A549 (cell line): ENCODE results near the gene MCTP2. TPM values are rescaled to one million over a fixed set of nuclear protein-coding genes. Genes with fewer than 3 reads are reported as not detected.

Experiments
- ATAC-seq, 2 experiments: fragments of 200-7000 bp in 1 of 2; fragments of >200 bp in 1 of 2; cut with Nextera tagmentation in 1 of 2; cut with Tn5 transposase in 1 of 2; 3 replicates each; pipeline versions ENCODE4 v1.8.0 to v1.9.1; 2018 to 2020; ENCODE audit warnings: mild to moderate bottlenecking in 1 of 2, moderate library complexity in 1 of 2
- CTCF ChIA-PET: fragments of 300-600 bp; sonication (Branson Sonifier 250); formaldehyde crosslinking; extraction: SDS; loops from one replicate; lab custom pipeline; 2021; ENCODE audit warnings: antibody characterized with exemption, inconsistent platforms; lab: Yijun Ruan, JAX
- POLR2A ChIA-PET: fragments of 350-600 bp; formaldehyde crosslinking; extraction: SDS; loops from one replicate; lab custom pipeline; 2021; ENCODE audit warnings: antibody characterized with exemption, inconsistent platforms; lab: Yijun Ruan, JAX
- DNase-seq, 2 experiments: peaks; one replicate each; pipeline versions ENCODE4 v3.0.0 to v3.0.0-alpha.2; 2011 to 2016; ENCODE audit warnings: low read depth in 1 of 2, low spot score in 1 of 2
- FAIRE-seq: peaks from 2 replicates; lab custom pipeline; 2011; peaks lifted over from hg19 to GRCh38; lab: Jason Lieb, UNC
- H3K27ac ChIP-seq, 2 experiments: fragments of >200 bp; sonication (Bioruptor Twin); formaldehyde crosslinking; 3 replicates each; pipeline ENCODE4 v1.5.1; 2016 to 2017
- H3K4me1 ChIP-seq: fragments of >200 bp; sonication (Bioruptor Twin); formaldehyde crosslinking; 3 replicates; pipeline ENCODE4 v1.6.1; 2016
- H3K4me2 ChIP-seq: fragments of >200 bp; sonication (Bioruptor Twin); formaldehyde crosslinking; 3 replicates; pipeline ENCODE4 v1.6.1; 2016
- H3K4me3 ChIP-seq: fragments of >200 bp; sonication (Bioruptor Twin); formaldehyde crosslinking; 3 replicates; pipeline ENCODE4 v1.5.1; 2016
- H3K9me3 ChIP-seq: fragments of >200 bp; sonication (Bioruptor Twin); formaldehyde crosslinking; 3 replicates; pipeline ENCODE4 v1.6.1; 2016
- BHLHE40 ChIP-seq: IDR thresholded peaks from 2 replicates; pipeline ENCODE4 v1.6.1; 2012; ENCODE audit warnings: low read depth, low read length, inconsistent platforms
- CBX2 ChIP-seq: fragments of 200-600 bp; sonication (generic); IDR thresholded peaks from 2 replicates; pipeline ENCODE4 v1.6.1; 2016; ENCODE audit warnings: low read depth, mild to moderate bottlenecking, borderline replicate concordance
- CEBPB ChIP-seq, 2 experiments: fragments of >200 bp in 1 of 2; sonication (Bioruptor Twin) in 1 of 2; formaldehyde crosslinking in 1 of 2; IDR thresholded peaks; 2 replicates each; pipeline ENCODE4 v1.6.1; 2012 to 2016
- CHD2 ChIP-seq: fragments of 150-350 bp; IDR thresholded peaks from 2 replicates; pipeline ENCODE4 v1.6.1; 2014; ENCODE audit warnings: low read length; ENCODE audit not compliant: partially characterized antibody
- EP300 ChIP-seq, 2 experiments: fragments of >200 bp; sonication (Bioruptor Twin); formaldehyde crosslinking; IDR thresholded peaks; 2 replicates in 1 of 2; 3 replicates in 1 of 2; pipeline ENCODE4 v1.6.1; 2016 to 2017
- FOXS1 ChIP-seq: fragments of 250-450 bp; sonication (Bioruptor Pico); IDR thresholded peaks from 2 replicates; pipeline ENCODE4 v1.5.0; 2020; ENCODE audit warnings: mild to moderate bottlenecking, moderate library complexity
- HEYL ChIP-seq: fragments of 250-450 bp; sonication (Bioruptor Pico); IDR thresholded peaks from 2 replicates; pipeline ENCODE4 v1.8.0; 2021; ENCODE audit warnings: mild to moderate bottlenecking, moderate library complexity
- HOXB13 ChIP-seq: fragments of 250-450 bp; sonication (Bioruptor Pico); IDR thresholded peaks from 2 replicates; pipeline ENCODE4 v1.5.0; 2020; ENCODE audit warnings: low read depth, mild to moderate bottlenecking, moderate library complexity
- JUN ChIP-seq, 2 experiments: fragments of >200 bp; sonication (Bioruptor Twin); formaldehyde crosslinking; IDR thresholded peaks; 2 replicates in 1 of 2; 3 replicates in 1 of 2; pipeline ENCODE4 v1.6.1; 2016 to 2017
- JUNB ChIP-seq: fragments of >200 bp; sonication (Bioruptor Twin); formaldehyde crosslinking; IDR thresholded peaks from 2 replicates; pipeline ENCODE4 v1.6.1; 2016
- MYC ChIP-seq: IDR thresholded peaks from 2 replicates; pipeline ENCODE4 v1.6.1; 2012; ENCODE audit warnings: mild to moderate bottlenecking, inconsistent platforms, low read length, improper control_type of control experiment, borderline replicate concordance
- NFE2L2 ChIP-seq: fragments of 150-350 bp; conservative IDR thresholded peaks from 2 replicates; pipeline ENCODE4 v1.6.1; 2014; ENCODE audit warnings: low read length
- NPAS2 ChIP-seq: fragments of 250-450 bp; sonication (Bioruptor Pico); IDR thresholded peaks from 2 replicates; pipeline ENCODE4 v1.8.0; 2022; ENCODE audit warnings: mild to moderate bottlenecking, moderate library complexity, borderline replicate concordance
- SREBF2 ChIP-seq: fragments of 450-650 bp; IDR thresholded peaks from 2 replicates; pipeline ENCODE4 v1.6.1; 2014; ENCODE audit warnings: mild to moderate bottlenecking, moderate library complexity
- TP53 ChIP-seq: fragments of 250-450 bp; sonication (Bioruptor Pico); IDR thresholded peaks from 2 replicates; pipeline ENCODE4 v1.5.0; 2021; ENCODE audit warnings: mild to moderate bottlenecking, moderate library complexity
- ZC3H11A ChIP-seq: fragments of 450-650 bp; IDR thresholded peaks from 2 replicates; pipeline ENCODE4 v1.6.1; 2014; ENCODE audit warnings: antibody characterized with exemption, mild to moderate bottlenecking
- ZSCAN20 ChIP-seq: fragments of 250-450 bp; sonication (Bioruptor Pico); IDR thresholded peaks from 2 replicates; pipeline ENCODE4 v1.8.0; 2022; ENCODE audit warnings: mild to moderate bottlenecking, moderate library complexity
- WGBS: methylation state at CpG from one replicate; pipeline ENCODE4 v1.1.6; 2017; ENCODE audit errors: missing lambda C conversion rate; 5-methylcytosine and 5-hydroxymethylcytosine counted together
- polyA plus RNA-seq, 4 experiments: library from polyadenylated mRNA; depleted of rRNA in 3 of 4; stranded (reverse); fragments of >200 nt; fragmentation: RNase III in 1 of 4; extraction: RNeasy Plus Mini Kit Qiagen cat#74134 plus additional on column Dnase treatment in 1 of 4; gene quantifications; 2 replicates in 3 of 4; 3 replicates in 1 of 4; pipeline ENCODE4 v1.2.3, GENCODE V29; 2011 to 2017
- TF ChIP-seq, protein P1 (sequence below): IDR thresholded peaks from 2 replicates; pipeline ENCODE4 v1.6.1; 2012; ENCODE audit warnings: low read depth, borderline replicate concordance
- TF ChIP-seq, protein P2 (sequence below): fragments of 150-350 bp; IDR thresholded peaks from 2 replicates; pipeline ENCODE4 v1.6.1; 2014; ENCODE audit warnings: low read depth, mild to moderate bottlenecking, low read length
- TF ChIP-seq, protein P3 (sequence below): fragments of >200 bp; sonication (Bioruptor Twin); formaldehyde crosslinking; IDR thresholded peaks from 2 replicates; pipeline ENCODE4 v1.6.1; 2016
- TF ChIP-seq, protein P4 (sequence below): fragments of 250-450 bp; sonication (Bioruptor Pico); IDR thresholded peaks from 2 replicates; pipeline ENCODE4 v1.5.0; 2020; ENCODE audit warnings: low read depth, mild to moderate bottlenecking, moderate library complexity

Gene MCTP2
- polyA plus RNA-seq, 2 of the 4 experiments (the other 2 are of a cell fraction): not detected

DNA sequence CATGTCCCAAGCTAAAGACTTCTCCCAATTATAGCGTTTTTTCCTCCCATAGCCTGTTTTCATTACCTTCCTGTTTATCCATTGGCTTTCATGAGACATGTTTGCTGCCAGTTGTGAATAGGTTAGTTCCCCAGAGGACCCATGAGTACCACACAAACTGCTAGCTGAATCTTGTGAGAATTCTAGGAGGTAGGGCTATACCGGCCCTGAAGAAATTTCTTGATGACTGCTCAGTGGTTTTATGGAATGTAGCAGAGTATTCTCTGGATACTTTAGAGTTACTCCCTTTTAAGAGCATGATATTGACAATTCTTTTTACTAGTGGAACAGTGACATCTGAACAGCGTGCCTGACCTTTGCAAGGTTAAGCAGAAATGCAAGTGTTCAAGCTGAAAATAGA is 210.4 kb downstream of the MCTP2 start:
- Histone ChIP-seq H3K4me1 (no peaks in the 10 kb centered on the region), H3K4me3 (no peak overlapping the region), H3K4me2 (no peak overlapping the region), H3K9me3 (no peaks in the 10 kb centered on the region; the same call in 2 of the 3 replicates), H3K27ac (no peak overlapping the region)
- ATAC-seq: no peak
- ChIA-PET CTCF (no interaction called here), POLR2A (no interaction called here)
- 8% methylated on average over 3 of the region's 3 CpGs for WGBS
- FAIRE-seq: peak; percentile 39
- DNase-seq: no peak
- no peak for TF ChIP-seq JUN (IDR thresholded peaks at IDR 0.05)
- no peak for TF ChIP-seq NPAS2 (CRISPR knock-in tag)
- TF ChIP-seq MYC: no peak
- TF ChIP-seq NFE2L2: no peak
- no peak for TF ChIP-seq CHD2
- no peak for TF ChIP-seq JUNB
- no peak for TF ChIP-seq CEBPB (IDR thresholded peaks at IDR 0.05)
- no peak for TF ChIP-seq TP53 (CRISPR knock-in tag)
- no peak for TF ChIP-seq HOXB13 (CRISPR knock-in tag)
- TF ChIP-seq CBX2: no peak
- TF ChIP-seq BHLHE40: no peak
- TF ChIP-seq SREBF2: no peak
- TF ChIP-seq, protein P1, sequence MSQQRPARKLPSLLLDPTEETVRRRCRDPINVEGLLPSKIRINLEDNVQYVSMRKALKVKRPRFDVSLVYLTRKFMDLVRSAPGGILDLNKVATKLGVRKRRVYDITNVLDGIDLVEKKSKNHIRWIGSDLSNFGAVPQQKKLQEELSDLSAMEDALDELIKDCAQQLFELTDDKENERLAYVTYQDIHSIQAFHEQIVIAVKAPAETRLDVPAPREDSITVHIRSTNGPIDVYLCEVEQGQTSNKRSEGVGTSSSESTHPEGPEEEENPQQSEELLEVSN: no peak
- no peak for TF ChIP-seq HEYL (CRISPR knock-in tag)

DNA sequence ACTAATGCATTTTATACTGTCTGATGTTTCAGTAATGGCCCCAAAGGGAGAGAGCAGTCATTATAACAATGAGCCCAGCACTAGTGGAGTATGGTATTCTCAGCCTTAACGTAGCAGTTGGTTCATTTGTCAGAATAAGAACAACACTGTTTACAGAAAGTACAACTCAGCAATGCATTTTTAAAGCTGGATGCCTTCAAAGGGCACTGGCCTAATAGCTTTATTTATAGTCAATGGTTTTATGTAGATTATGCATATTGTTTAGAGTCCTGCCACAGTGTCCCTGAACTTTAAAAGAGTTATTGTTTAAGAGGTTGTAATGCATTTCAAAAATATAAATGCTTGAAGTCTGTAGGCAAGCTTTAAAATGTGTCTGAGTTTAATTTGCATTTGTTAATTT is 211.1 kb downstream of the MCTP2 start:
- no peak for FAIRE-seq
- Histone ChIP-seq H3K4me1 (no peaks in the 10 kb centered on the region), H3K4me3 (no peak overlapping the region), H3K4me2 (no peak overlapping the region), H3K9me3 (no peaks in the 10 kb centered on the region; the same call in 2 of the 3 replicates), H3K27ac (no peak overlapping the region)
- CTCF ChIA-PET: interaction anchor here (0.6 kb wide), 1 partner anchor 1338 kb away, joined by 3 read pairs; no protein-coding TSS in a partner anchor
- no peak for ATAC-seq
- TF ChIP-seq, protein P2, sequence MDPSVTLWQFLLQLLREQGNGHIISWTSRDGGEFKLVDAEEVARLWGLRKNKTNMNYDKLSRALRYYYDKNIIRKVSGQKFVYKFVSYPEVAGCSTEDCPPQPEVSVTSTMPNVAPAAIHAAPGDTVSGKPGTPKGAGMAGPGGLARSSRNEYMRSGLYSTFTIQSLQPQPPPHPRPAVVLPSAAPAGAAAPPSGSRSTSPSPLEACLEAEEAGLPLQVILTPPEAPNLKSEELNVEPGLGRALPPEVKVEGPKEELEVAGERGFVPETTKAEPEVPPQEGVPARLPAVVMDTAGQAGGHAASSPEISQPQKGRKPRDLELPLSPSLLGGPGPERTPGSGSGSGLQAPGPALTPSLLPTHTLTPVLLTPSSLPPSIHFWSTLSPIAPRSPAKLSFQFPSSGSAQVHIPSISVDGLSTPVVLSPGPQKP: no peak
- TF ChIP-seq ZC3H11A (no peak), HEYL (CRISPR knock-in tag) (no peak), CHD2 (no peak), EP300 (IDR thresholded peaks at IDR 0.05) (no peak), BHLHE40 (no peak), JUN (IDR thresholded peaks at IDR 0.05) (no peak), ZSCAN20 (CRISPR knock-in tag) (no peak), HOXB13 (CRISPR knock-in tag) (no peak), FOXS1 (CRISPR knock-in tag) (no peak)
- TF ChIP-seq, protein P3, sequence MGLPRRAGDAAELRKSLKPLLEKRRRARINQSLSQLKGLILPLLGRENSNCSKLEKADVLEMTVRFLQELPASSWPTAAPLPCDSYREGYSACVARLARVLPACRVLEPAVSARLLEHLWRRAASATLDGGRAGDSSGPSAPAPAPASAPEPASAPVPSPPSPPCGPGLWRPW: no peak
- TF ChIP-seq, protein P4, sequence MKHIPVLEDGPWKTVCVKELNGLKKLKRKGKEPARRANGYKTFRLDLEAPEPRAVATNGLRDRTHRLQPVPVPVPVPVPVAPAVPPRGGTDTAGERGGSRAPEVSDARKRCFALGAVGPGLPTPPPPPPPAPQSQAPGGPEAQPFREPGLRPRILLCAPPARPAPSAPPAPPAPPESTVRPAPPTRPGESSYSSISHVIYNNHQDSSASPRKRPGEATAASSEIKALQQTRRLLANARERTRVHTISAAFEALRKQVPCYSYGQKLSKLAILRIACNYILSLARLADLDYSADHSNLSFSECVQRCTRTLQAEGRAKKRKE: no peak
- TF ChIP-seq, protein P1: no peak
- POLR2A ChIA-PET: no interaction called here
- whole genome bisulfite sequencing: 0% methylated on average over 1 of the region's 1 CpG
- DNase-seq: no peak
